ENCODE results near the gene PSAP.

Gene PSAP

GRCh38 chr10:71824333-71824732 lies 26.7 kb downstream of the PSAP start:
- DNase-seq = no peak

GRCh38 chr10:71823356-71823755 lies 27.7 kb downstream of the PSAP start:
- no peak for DNase-seq

- DNase-seq = no peak
These were observed 28.9 kb downstream of the PSAP start for GRCh38 chr10:71821909-71822763.

- no peak for DNase-seq
These were observed 30.1 kb downstream of the PSAP start for GRCh38 chr10:71820966-71821365.

GRCh38 chr10:71819985-71820384 lies 31.1 kb downstream of the PSAP start:
- no peak for DNase-seq

- DNase-seq = no peak
These were observed 31.6 kb downstream of the PSAP start for GRCh38 chr10:71819441-71819861.

GRCh38 chr10:71818674-71819260 lies 32.3 kb downstream of the PSAP start:
- DNase-seq = no peak

- no peak for DNase-seq
These were observed 33.0 kb downstream of the PSAP start for GRCh38 chr10:71817831-71818655.

- no peak for DNase-seq
These were observed 34.0 kb downstream of the PSAP start for GRCh38 chr10:71816936-71817618.

- no peak for DNase-seq
These were observed 34.6 kb downstream of the PSAP start for GRCh38 chr10:71816421-71816851.

- DNase-seq = no peak
These were observed 35.4 kb downstream of the PSAP start for GRCh38 chr10:71815515-71816130.

- DNase-seq = no peak
These were observed 36.1 kb downstream of the PSAP start for GRCh38 chr10:71814922-71815411.

GRCh38 chr10:71812913-71813590 lies 38.0 kb downstream of the PSAP start:
- DNase-seq = no peak

- peak; percentile 90 for DNase-seq
These were observed 38.8 kb downstream of the PSAP start for GRCh38 chr10:71812016-71812912.

GRCh38 chr10:71811351-71811750 lies 39.7 kb downstream of the PSAP start:
- no peak for DNase-seq

GRCh38 chr10:71810048-71810750 lies 40.9 kb downstream of the PSAP start:
- no peak for DNase-seq

GRCh38 chr10:71809628-71810027 lies 41.4 kb downstream of the PSAP start:
- no peak for DNase-seq

GRCh38 chr10:71807557-71808510 lies 43.2 kb downstream of the PSAP start:
- DNase-seq = no peak

Data from stimulated activated CD8-positive, alpha-beta memory T cell treated with anti-CD3 and anti-CD28 coated beads, Interleukin-4, amount 100 ng/mL, for 48 hours (primary cell).